ENCODE measurements around the gene AIDA.
"Not testable (repeated sequence)": the region's sequence is repeated elsewhere in the genome, so short reads cannot be mapped to it uniquely, and the experiment has no call there.

The AIDA gene, protein sequence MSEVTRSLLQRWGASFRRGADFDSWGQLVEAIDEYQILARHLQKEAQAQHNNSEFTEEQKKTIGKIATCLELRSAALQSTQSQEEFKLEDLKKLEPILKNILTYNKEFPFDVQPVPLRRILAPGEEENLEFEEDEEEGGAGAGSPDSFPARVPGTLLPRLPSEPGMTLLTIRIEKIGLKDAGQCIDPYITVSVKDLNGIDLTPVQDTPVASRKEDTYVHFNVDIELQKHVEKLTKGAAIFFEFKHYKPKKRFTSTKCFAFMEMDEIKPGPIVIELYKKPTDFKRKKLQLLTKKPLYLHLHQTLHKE

DNA sequence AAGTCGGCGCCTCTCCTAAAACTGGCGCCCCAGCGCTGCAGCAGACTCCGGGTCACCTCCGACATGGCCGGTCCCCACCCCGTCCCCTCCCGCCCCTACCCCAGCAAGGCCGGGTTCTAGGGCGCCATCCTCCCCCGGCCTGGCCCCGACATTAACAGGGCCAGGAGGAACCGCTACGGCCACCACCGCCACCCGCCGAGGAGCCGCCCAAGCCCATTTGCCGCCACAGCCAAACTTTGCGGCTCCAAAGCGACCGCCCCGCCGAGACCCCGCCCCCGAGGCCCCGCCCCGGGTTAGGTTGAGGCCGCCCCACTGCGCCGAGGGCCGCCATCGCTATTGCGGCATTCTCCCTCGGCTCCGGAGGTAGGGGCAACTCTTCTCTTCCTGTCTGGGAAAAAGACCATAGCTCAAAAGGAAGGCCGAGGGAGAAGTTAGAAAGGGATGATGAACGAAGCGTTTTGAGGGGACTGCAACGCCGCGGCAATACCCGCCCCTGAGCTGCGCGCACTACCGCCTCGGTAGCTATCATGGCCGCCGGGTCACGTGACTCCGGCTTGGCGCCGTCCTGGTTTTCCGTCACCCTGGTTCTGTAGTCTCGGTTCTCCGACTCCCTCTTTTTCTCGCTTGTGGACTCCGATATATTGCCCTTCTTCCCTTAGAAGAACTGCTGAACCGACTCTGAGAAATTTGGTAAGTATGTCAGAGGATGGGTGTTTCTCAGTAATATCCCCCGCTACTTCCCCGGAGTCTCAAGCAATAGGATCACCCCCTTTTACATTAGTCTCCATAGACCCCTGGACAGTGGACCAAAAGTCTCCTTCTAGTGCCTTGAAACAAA lies at the start of gene AIDA, which contains the start of gene BROX:
Gene AIDA, minus strand, starts transcription at position 239 of the 838 bp plus-strand sequence. Its CDS starts 174 bp downstream, at position 65.
Gene BROX, plus strand, starts transcription at position 312 of the 838 bp plus-strand sequence. CDS start 3,136 bp downstream, outside the sequence.
- in situ Hi-C loops (cut with MboI; ENCODE audit: low sequenced_read_pairs), result no loop called here

DNA sequence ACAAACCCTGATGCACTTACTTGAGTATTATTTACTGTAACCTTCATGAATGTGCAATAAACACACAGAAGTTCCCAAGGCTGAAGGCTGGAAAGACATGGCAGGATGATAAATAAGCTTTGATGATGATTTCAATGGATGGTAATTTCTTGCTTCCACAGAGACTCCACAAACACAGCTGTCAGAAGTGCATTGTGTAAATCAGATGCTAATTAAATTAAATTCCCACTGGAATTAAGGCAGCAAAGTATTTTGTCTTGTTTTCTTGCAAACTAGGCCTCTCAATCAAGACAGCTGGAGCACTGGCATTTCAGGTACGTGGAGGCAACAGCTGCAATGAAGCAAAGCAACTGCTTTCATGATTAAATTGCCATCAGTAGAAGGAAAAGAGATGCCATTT lies 48.8 kb upstream of the AIDA start:
- in situ Hi-C loops (cut with MboI; ENCODE audit: low sequenced_read_pairs), result no loop called here

DNA sequence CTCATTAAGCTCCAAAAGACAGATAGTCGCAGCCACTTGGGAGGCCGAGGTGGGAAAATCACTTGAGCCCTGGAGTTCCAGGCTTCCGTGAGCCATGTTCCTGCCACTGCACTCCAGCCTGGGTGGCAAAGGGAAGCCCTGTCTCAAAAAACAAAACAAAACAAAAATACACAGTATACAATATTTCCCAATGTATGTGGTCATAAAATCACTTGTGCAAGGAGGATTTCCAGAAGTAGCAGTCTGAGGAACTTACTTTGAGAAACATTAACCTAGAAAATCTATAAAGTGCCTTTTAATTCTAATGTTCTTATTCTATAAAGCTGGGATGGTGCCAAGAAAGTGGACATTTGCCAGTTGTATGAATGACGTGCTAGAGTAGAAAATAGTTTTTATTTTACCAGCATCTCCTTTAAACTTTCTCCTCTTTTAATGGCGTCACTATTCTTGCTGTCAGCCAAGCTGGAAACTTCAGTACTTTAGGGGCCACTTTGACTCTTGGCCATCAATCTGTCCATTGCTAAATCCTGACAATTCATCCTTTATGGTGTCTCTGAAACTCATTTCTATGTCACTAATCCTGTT lies 47.3 kb upstream of the AIDA start:
- in situ Hi-C loops (cut with MboI; ENCODE audit: low sequenced_read_pairs), result no loop called here

DNA sequence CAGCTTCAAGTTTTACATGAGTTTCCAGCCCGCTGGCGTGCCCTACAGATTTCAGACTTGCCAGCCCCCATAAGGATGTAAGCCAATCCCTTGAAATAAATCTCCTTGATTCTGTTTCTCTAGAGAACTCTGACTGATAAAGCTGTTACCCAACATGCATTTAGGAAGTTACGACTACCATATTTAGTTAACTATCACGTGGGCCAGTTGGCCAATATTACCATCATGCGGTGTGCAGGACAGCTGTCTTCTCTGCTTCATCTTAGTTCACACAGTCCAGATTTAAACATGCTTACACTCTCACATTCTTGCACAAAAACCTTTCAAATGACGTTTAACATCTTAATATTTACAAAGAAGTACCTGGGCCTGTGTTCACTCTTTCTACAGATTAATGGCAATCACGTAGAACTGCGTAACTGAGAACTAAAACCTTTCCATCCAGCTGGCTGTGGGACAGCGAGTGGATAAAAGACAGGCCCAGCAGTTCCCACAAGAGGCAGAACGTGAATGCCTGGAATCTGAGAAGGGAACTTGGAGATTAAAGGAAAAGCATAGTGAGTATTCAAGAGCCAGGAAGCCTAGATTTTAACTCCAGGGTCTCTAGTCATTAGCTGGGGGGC lies 45.5 kb upstream of the AIDA start:
- in situ Hi-C loops (cut with MboI; ENCODE audit: low sequenced_read_pairs), result no loop called here

DNA sequence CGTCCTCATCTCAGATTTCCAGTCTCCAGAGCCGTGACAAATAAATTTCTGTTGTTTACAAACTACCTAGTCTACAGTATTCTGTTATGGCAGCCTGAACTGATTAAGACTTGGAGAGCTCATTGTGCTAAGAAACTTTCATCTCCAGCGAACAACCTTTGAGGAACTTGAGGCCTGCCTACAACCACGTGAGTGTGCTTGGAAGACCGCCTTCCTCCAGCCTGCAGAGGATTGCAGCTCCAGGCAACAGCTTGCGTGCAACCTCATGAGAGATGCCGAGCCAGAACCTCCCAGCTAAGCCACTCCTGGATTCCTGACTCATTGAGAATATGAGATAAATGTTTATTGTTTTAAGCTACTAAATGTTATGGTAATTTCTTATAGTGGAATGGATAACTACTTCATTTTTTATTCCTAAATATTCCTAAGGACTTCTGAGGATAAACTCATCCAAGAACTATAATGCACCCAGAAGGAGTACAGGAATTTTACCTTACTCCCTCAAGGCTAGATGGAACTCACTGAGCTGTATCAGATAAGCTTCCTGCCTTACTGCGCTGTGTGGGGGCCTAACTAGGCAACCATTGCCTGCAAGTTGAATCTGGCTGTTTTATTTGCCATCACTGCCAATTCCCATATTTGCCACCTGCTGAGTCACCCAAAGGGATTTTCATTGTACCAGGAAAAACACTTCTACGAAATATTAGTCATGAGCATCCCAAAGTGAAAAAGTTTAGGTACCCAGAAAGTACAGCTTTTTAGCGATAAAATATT lies 42.3 kb upstream of the AIDA start:
- in situ Hi-C loops (cut with MboI; ENCODE audit: low sequenced_read_pairs), result no loop called here

DNA sequence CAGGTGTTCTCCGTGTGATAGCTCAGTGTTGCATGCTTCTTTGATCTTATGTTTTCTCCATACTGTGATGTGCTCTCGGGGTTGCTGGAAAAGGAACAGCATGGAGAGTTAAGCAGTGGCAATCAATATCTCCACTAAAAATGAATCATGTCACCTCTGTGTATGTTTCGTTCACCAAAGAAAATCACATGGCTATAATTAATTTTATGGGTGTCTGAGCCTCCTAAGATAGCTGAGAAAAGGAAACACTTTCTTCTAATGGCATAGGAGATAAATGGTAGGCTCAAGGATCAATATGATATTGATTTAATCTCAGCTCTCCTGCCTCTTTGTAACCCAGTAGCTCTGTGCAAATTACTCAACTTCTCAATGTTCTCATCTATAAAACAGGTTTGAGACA lies 39.0 kb upstream of the AIDA start:
- in situ Hi-C loops (cut with MboI; ENCODE audit: low sequenced_read_pairs), result no loop called here

DNA sequence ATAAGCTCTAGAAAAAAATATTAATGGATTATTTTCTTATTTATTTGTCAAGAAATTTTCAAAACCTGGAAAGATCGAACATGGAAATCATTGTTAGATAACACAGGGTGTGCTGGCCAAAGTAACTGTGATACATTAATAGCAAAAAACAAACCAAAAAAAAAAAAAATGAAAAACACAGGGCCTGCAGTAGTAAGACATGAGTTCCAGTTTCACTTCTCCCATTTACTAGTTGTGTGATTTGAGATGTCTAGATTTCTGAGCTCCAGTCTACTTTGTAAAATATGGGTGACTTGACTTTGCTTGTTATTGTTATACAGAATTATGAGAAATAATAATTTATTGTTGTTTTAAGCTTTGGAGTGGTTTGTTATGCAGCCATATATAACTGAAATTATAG lies 38.4 kb upstream of the AIDA start:
- in situ Hi-C loops (cut with MboI; ENCODE audit: low sequenced_read_pairs), result no loop called here

DNA sequence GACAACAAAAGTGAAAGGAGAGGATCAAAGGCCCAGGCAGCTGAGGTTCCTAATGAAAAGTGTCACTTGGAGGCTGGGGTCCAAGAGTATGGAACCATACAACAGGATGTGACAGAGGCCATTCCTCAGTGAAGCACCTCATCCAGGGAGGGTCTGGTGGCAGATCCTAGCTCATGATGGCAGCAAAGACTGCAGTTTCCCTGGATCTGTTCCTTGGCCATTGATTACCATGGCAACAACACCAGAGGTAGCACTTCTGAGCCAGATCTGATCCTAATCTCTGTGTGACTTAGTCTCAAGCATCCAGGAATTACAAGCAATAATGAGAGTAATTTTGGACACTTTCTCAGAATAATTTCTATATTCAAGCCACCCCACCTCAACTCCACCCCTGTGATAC lies 37.6 kb upstream of the AIDA start:
- in situ Hi-C loops (cut with MboI; ENCODE audit: low sequenced_read_pairs), result no loop called here

DNA sequence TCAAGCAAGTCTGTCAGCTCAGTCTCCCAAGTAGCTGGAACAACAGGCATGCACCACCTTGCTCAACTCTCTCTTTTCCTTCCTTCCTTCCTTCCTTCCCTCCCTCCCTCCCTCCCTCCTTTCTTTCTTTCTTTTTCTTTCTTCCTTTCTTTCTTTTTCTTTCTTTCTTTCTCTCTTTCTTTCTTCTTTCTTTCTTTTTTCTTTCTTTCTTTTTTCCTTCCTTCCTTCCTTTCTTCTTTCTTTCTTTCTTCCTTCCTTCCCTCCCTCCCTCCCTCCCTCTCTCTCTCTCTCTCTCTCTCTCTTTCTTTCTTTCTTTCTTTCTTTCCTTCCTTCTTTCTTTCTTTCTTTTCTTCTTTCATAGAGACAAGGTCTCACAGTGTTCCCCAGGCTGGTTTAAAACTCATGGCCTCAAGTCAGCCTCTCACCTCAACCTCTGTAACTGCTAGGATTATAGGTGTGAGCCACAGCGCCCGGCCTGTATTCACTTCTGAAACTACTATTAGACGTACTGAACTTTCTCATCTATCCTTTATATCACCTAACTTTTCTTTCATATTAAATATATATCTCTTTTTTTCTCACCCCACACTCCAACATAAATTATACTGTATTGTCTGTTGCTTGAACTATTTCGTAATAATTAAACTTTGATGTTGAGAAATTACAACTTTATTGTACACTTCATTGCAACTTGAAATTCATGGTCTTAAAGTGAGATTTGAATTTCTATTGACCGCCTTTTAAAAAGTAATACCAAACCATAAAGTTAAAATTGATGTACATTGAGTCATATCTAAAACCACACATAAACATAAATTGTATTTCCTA lies 29.6 kb upstream of the AIDA start:
- in situ Hi-C loops (cut with MboI; ENCODE audit: low sequenced_read_pairs), result not testable (repeated sequence)

DNA sequence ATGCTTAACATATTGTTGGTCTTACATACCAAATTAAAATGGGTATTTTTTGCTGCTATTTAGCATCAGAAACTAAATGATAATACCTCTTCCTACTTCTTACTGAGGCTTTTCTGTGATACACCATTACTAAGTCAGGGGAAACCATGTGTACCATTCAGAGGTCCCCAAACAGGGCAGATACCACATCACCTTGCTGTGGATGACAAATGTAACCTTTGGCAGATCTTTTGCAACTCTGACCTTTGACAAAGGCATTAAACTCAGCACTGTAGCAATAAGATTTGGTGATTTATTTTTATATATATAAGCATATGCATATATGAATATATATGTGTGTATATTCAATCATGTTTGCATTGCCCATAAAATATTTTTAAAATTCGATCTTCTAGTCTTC lies 27.6 kb upstream of the AIDA start:
- in situ Hi-C loops (cut with MboI; ENCODE audit: low sequenced_read_pairs), result no loop called here

DNA sequence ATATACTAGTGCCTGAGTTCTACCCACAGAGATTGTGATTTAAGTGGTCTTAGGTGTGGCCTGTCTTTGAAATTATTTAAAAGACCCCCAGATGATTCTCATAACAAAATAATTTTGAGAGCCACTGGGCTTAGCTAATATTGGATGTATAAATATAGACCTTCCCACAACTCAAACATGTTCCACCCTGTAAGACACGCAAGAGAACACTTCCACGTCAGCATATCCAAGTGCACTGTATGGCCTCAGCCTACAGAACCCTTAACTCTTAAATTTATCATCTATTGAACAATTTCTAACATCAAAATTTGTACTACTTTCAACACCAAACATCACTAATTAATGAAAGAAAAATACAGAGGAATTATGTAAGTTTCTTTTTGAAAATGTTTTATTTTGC lies 27.2 kb upstream of the AIDA start:
- in situ Hi-C loops (cut with MboI; ENCODE audit: low sequenced_read_pairs), result no loop called here

DNA sequence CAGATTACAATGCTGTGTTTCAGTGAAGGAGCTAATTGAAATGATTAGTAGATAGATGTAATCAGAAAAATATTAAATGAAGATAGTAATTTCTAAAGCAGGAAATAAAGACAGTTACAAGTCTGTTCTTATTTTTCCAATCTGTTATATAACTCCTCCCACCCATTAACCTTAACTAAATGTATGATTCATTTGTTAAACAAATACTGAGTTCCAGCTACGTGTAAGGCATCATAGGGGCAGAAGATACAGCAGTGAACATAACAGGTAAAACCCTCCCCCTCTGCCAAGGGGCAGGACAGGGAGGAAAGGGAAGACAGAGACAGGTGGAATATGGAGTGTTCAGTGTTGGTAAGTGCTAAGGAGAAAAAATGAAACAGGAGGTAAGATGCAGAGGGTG lies 24.7 kb upstream of the AIDA start, which contains the start of gene FAM177B:
Gene FAM177B, plus strand, starts transcription at position 231 of the 400 bp plus-strand sequence. CDS start 9,344 bp downstream, outside the sequence.
- in situ Hi-C loops (cut with MboI; ENCODE audit: low sequenced_read_pairs), result no loop called here

DNA sequence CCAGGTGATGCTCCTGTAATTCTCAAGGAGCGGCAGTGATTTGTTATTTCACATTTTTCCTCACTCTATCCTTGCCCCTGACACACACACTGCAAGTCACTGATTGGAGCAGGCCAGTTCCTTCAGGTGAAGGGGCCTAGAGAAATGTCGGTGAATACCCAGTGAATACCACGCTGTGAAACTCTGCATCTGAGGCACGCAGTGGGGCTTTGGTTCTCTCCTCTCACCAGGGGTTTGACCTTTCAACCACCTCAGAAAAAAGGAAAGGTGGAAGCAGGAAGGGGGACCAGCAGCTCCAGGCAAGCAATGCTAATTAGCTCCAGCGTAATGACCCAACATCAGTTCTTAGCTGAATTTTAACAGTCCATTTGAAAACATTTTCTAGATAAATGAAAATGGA lies 24.2 kb upstream of the AIDA start:
- in situ Hi-C loops (cut with MboI; ENCODE audit: low sequenced_read_pairs), result no loop called here

DNA sequence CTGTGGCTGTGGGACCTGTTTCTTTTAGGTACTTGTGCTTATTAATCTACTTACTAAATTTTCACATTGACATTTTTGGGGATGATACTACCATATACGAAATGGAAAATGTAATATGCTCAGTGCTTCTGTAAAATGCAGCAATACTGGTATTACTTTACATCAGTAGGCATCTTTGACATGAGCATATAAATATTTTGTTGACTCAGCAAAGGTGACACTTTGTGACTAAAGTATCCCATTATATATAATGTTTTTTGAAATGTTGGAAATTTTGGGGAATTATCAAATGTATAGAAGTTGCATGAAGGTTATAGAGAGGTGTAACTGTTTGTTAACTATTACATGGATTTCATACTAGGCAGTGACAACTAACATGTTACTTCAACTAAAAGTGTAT lies 22.4 kb upstream of the AIDA start:
- in situ Hi-C loops (cut with MboI; ENCODE audit: low sequenced_read_pairs), result no loop called here

DNA sequence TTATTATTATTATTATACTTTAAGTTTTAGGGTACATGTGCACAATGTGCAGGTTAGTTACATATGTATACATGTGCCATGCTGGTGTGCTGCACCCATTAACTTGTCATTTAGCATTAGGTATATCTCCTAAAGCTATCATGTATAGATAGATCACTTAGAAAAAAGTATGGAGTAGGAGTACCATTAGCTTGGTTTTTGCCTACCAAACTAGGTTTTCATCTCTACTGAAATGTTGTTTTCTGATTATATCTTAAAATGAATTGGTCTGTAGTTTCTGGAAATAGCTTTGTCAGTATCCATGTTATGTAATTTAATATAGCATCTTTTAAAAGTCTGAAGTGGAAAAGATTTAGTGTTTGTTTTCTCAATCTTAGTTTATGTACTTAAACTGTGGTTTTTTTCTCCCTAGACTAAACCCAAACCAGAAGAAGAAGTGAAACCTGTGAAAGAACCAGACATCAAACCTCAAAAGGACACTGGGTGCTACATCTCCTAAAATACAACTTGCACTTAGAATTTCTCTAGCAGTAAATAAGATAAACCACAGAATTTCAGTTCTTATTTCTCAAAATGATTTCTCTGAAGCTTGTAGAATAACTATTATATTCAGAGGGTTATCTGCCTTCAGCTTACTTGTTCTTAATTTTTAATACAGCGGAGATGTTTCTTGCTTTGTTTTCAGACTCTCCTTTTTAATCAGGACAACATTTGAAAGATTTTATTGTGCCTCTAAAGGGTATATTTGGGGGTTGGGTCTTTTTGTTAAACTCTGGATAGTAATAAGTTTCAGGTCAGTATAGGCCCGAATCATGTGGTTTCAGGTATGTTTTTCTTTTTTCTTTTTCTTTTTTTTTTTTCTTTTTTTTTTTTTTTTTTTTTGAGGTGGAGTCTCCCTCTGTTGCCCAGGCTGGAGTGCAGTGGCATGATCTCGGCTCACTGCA lies 20.2 kb upstream of the AIDA start:
- in situ Hi-C loops (cut with MboI; ENCODE audit: low sequenced_read_pairs), result no loop called here

DNA sequence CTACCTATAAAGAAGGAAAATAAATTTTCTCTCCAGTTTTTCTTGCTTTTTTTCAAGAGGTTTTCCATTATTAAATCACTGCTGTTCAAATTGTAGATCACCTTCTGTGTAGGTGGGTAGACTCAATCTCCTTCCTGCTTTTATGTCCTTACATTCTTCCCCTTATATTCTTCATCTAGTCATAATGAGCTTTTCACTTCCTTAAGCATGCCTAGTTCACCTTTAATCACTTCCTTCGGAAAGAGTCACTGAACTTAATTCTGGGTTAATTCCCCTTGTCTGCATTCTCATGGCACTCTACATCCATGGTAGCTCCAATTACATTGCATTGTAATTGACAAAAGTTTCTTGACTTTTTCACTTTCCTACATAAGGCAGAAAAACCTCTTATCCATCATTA lies 18.6 kb upstream of the AIDA start:
- in situ Hi-C loops (cut with MboI; ENCODE audit: low sequenced_read_pairs), result no loop called here

DNA sequence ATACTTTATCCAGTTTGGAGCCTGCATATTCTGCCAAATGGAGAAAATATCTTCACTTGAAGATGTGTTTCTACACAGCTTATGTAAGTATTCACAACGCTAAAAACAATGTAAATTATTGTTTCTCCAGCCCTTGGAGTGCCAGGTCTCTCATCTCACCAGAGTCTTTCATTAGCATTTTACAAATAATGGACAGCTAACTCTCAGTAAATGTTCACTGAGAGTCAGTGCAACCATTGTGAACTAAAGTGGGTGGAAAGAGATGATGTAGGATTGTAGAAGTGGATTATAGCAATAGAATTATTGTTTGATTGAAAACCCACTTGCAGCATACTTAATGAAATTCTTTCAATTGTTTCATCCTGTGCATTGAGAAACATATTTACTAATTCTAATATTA lies 16.5 kb upstream of the AIDA start:
- in situ Hi-C loops (cut with MboI; ENCODE audit: low sequenced_read_pairs), result no loop called here

DNA sequence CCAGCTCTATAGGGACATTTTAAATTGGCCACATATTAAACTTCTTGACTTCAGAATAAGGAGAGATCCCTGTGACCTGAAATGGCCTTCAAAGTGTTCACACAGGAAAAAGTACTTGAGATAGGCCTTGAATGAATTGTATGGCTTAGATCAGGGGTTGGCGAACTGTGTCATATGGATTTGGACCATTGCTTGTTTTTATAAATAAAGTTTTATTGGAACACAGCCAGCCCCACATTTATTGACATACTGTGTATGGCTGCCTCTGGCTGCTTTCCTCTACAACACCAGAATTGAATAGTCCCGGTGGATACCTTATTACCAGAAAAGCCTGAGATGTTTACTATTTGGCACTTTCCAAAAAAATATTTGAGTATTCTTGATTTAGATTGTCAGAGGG lies 4.1 kb upstream of the AIDA start:
- in situ Hi-C loops (cut with MboI; ENCODE audit: low sequenced_read_pairs), result no loop called here
